HCT116 (cell line): Measurements from ENCODE around the gene TLK1. TPM values are rescaled to one million over a fixed set of nuclear protein-coding genes. Genes with fewer than 3 reads are reported as not detected.

Experiments
- ATAC-seq: fragments of 200-7000 bp; cut with Tn5 transposase; 2 replicates; pipeline ENCODE4 v1.9.1; 2020; ENCODE audit warnings: mild to moderate bottlenecking, moderate library complexity
- BruUV-seq: library from RNA; stranded (reverse); fragments of 400-500 nt; replicated peaks from 2 replicates; lab custom pipeline; 2021; lab: Mats Ljungman, UMichigan
- CTCF ChIA-PET: fragments of 300-600 bp; sonication (Branson Sonifier 250); formaldehyde crosslinking; loops from one replicate; lab custom pipeline; 2021; ENCODE audit warnings: antibody characterized with exemption; lab: Charles Lee
- POLR2A ChIA-PET: fragments of 300-600, 350-600 bp; sonication (Branson Sonifier 250); formaldehyde crosslinking; loops from one replicate; lab custom pipeline; 2021; ENCODE audit warnings: antibody characterized with exemption; lab: Charles Lee
- RAD21 ChIA-PET, 2 experiments: fragments of 300-600 bp; sonication (Branson Sonifier 250); formaldehyde crosslinking; loops; one replicate each; lab custom pipeline; 2023; ENCODE audit warnings: low total read pairs in 2 of 2; ENCODE audit not compliant: uncharacterized antibody in 2 of 2, unreplicated experiment in 2 of 2, low non-redundant PET in 1 of 2; lab: Charles Lee
- DNase-seq: peaks from one replicate; pipeline ENCODE4 v3.0.0-alpha.2; 2010; ENCODE audit warnings: low read depth, low spot score
- H2AFZ ChIP-seq: fragments of 200-600 bp; shearing (Covaris generic), sonication (generic); 2 replicates; pipeline ENCODE4 v1.6.1; 2017; ENCODE audit warnings: low read depth, mixed run types, mixed read lengths, antibody characterized with exemption, low read length; ENCODE audit not compliant: poor library complexity, severe bottlenecking
- H3K27ac ChIP-seq: 2 replicates; pipeline ENCODE4 v1.5.1; 2012; ENCODE audit warnings: low read depth, low read length
- H3K27me3 ChIP-seq: fragments of 200-600 bp; sonication (generic); 2 replicates; pipeline ENCODE4 v1.6.1; 2016; ENCODE audit warnings: mixed run types, low read length, mixed read lengths; ENCODE audit not compliant: insufficient read depth
- H3K36me3 ChIP-seq, 2 experiments: fragments of 200-500 bp in 1 of 2; fragments of 200-600 bp in 1 of 2; sonication (Bioruptor generic) in 1 of 2; sonication (generic) in 1 of 2; 2 replicates each; pipeline versions ENCODE4 v1.5.1 to v1.6.1; 2014 to 2016; ENCODE audit warnings: low read length in 2 of 2, inconsistent platforms in 1 of 2, mixed read lengths in 1 of 2, mixed run types in 1 of 2; ENCODE audit not compliant: insufficient read depth in 2 of 2, control insufficient read depth in 1 of 2
- H3K4me1 ChIP-seq, 2 experiments: fragments of 200-600 bp in 1 of 2; sonication (generic) in 1 of 2; 2 replicates each; pipeline versions ENCODE4 v1.5.1 to v1.6.1; 2012 to 2017; ENCODE audit warnings: low read length in 2 of 2, inconsistent platforms in 1 of 2, mild to moderate bottlenecking in 1 of 2, mixed read lengths in 1 of 2, mixed run types in 1 of 2, moderate library complexity in 1 of 2; ENCODE audit not compliant: insufficient read depth in 2 of 2, control insufficient read depth in 1 of 2
- H3K4me2 ChIP-seq: fragments of 200-600 bp; sonication (generic); 2 replicates; pipeline ENCODE4 v1.6.1; 2017; ENCODE audit warnings: mixed run types, low read length, mixed read lengths
- H3K4me3 ChIP-seq, 2 experiments: fragments of 200-600 bp in 1 of 2; sonication (generic) in 1 of 2; replicated peaks in 1 of 2; 2 replicates each; pipeline ENCODE4 v1.5.1; 2011 to 2016; ENCODE audit warnings: low read length in 2 of 2, control low read depth in 1 of 2, low read depth in 1 of 2, mild to moderate bottlenecking in 1 of 2, mixed read lengths in 1 of 2, mixed run types in 1 of 2
- H3K79me2 ChIP-seq: fragments of 200-600 bp; sonication (generic); 2 replicates; pipeline ENCODE4 v1.6.1; 2017; ENCODE audit warnings: mild to moderate bottlenecking, mixed run types, low read length, moderate library complexity, mixed read lengths; ENCODE audit not compliant: insufficient read depth
- H3K9ac ChIP-seq: fragments of 200-600 bp; sonication (generic); 2 replicates; pipeline ENCODE4 v1.6.1; 2016; ENCODE audit warnings: low read length, mixed read lengths
- H3K9me2 ChIP-seq: fragments of 200-600 bp; sonication (generic), shearing (Covaris generic); 2 replicates; pipeline ENCODE4 v1.6.1; 2017; ENCODE audit warnings: mixed run types, mild to moderate bottlenecking, moderate library complexity; ENCODE audit not compliant: insufficient read depth
- H3K9me3 ChIP-seq, 2 experiments: fragments of 200-500 bp in 1 of 2; fragments of 200-600 bp in 1 of 2; sonication (Bioruptor generic) in 1 of 2; sonication (generic) in 1 of 2; 2 replicates each; pipeline ENCODE4 v1.6.1; 2014 to 2017; ENCODE audit warnings: low read length in 2 of 2, mixed read lengths in 2 of 2, inconsistent platforms in 1 of 2, low read depth in 1 of 2, mild to moderate bottlenecking in 1 of 2, mixed run types in 1 of 2, moderate library complexity in 1 of 2; ENCODE audit not compliant: control insufficient read depth in 1 of 2, insufficient read depth in 1 of 2
- H4K20me1 ChIP-seq: fragments of 200-600 bp; sonication (generic), shearing (Covaris generic); 2 replicates; pipeline ENCODE4 v1.6.1; 2017; ENCODE audit warnings: mixed run types, mild to moderate bottlenecking, moderate library complexity; ENCODE audit not compliant: insufficient read depth
- CBX3 ChIP-seq: IDR thresholded peaks from 2 replicates; pipeline ENCODE4 v1.6.1; 2012; ENCODE audit warnings: low read depth
- EGR1 ChIP-seq: IDR thresholded peaks from 2 replicates; pipeline ENCODE4 v1.6.1; 2012; ENCODE audit warnings: low read depth
- ELF1 ChIP-seq: IDR thresholded peaks from 2 replicates; pipeline ENCODE4 v1.6.1; 2012; ENCODE audit warnings: low read depth, borderline replicate concordance
- EZH2 ChIP-seq: fragments of 200-600 bp; sonication (generic); IDR thresholded peaks from 2 replicates; pipeline ENCODE4 v1.6.1; 2017; ENCODE audit warnings: antibody characterized with exemption, mixed run types
- EZH2phosphoT487 ChIP-seq: fragments of 200-600 bp; IDR thresholded peaks from 2 replicates; pipeline ENCODE4 v1.6.1; 2018; ENCODE audit warnings: antibody characterized with exemption, borderline replicate concordance
- POLR2A ChIP-seq: IDR thresholded peaks from 2 replicates; pipeline ENCODE4 v1.7.0; 2011; ENCODE audit warnings: borderline replicate concordance; ENCODE audit not compliant: insufficient read depth, insufficient read length; ENCODE audit errors: extremely low read depth
- RAD21 ChIP-seq: IDR thresholded peaks from 2 replicates; pipeline ENCODE4 v1.6.1; 2012; ENCODE audit warnings: low read depth, mild to moderate bottlenecking
- SP1 ChIP-seq: IDR thresholded peaks from 2 replicates; pipeline ENCODE4 v1.6.1; 2012; ENCODE audit warnings: low read depth
- ZBTB33 ChIP-seq: IDR thresholded peaks from 2 replicates; pipeline ENCODE4 v1.6.1; 2011; ENCODE audit warnings: mild to moderate bottlenecking, low read length, moderate library complexity; ENCODE audit not compliant: insufficient replicate concordance; ENCODE audit errors: extremely low read depth
- ZNF274 ChIP-seq: fragments of 200-500 bp; sonication (Bioruptor generic); IDR thresholded peaks from 2 replicates; pipeline ENCODE4 v1.6.1; 2014; ENCODE audit warnings: mild to moderate bottlenecking, low read depth, low read length, inconsistent platforms
- intact Hi-C: fragments of 100-400 bp; cut with micrococcal nuclease; formaldehyde crosslinking; loops from 2 replicates; pipeline ENCODE4 v1.10.0; 2022
- total RNA-seq: library from RNA; stranded (reverse); gene quantifications from one replicate; pipeline ENCODE4 v1.2.1, GENCODE V29; 2021; ENCODE audit not compliant: unreplicated experiment

The TLK1 gene
- total RNA-seq, 1 experiment from 2014 or later: 57.7 TPM

- CTCF ChIA-PET: interaction anchor here (1.1 kb wide), 1 partner anchor 60 kb away, joined by 4 read pairs; no protein-coding TSS in a partner anchor
- intact Hi-C loops: no loop called here
Measured at GRCh38 chr2:171147081-171147480, 13.6 kb downstream of the TLK1 start.

More at GRCh38 chr2:171147081-171147480, 13.6 kb downstream of the TLK1 start:
- ATAC-seq (no peak), DNase-seq (no peak)
- Histone ChIP-seq H3K9ac (no peak overlapping the region), H3K79me2 (peaks cover 97% of the 10 kb centered on the region), H3K36me3 (no peaks in the 10 kb centered on the region), H3K4me1 (peaks cover 0 to 4% of the 10 kb centered on the region in 2 experiments; a peak in 1 of 4 replicates), H3K4me2 (no peak overlapping the region), H3K4me3 (no peak overlapping the region), H4K20me1 (peaks cover 7% of the 10 kb centered on the region; the same call in 1 of the 2 replicates), H3K27ac (no peak overlapping the region), H3K9me2 (no peaks in the 10 kb centered on the region), H3K9me3 (no peaks in the 10 kb centered on the region), H2AFZ (no peak overlapping the region), H3K27me3 (no peaks in the 10 kb centered on the region)
- no peak for TF ChIP-seq POLR2A
- no peak for TF ChIP-seq EGR1
- no peak for TF ChIP-seq EZH2
- TF ChIP-seq ELF1: no peak
- no peak for TF ChIP-seq RAD21
- TF ChIP-seq EZH2phosphoT487: no peak
- TF ChIP-seq ZNF274: no peak
- no peak for TF ChIP-seq CBX3
- TF ChIP-seq ZBTB33: no peak
- no peak for TF ChIP-seq SP1
- RAD21 ChIA-PET: no interaction called here
- no TSS peak for BruUV-seq
- POLR2A ChIA-PET: no interaction called here
